GM18505 (cell line): Measurements from ENCODE around the gene VGLL1.
A peak's percentile ranks its signal among the peaks of the same experiment; 100 is the strongest.

Experiments
- ATAC-seq: cut with Tn5 transposase; IDR thresholded peaks from one replicate; pipeline ENCODE4 v1.9.1; 2021; ENCODE audit not compliant: unreplicated experiment
- POLR2A ChIP-seq: IDR thresholded peaks from 4 replicates; pipeline ENCODE4 v1.6.1; 2011; ENCODE audit warnings: borderline replicate concordance; ENCODE audit not compliant: insufficient read depth, insufficient read length; ENCODE audit errors: extremely low read depth

The VGLL1 gene

GRCh38 chrX:136582624-136583023, 50.6 kb downstream of the VGLL1 start:
- no peak for TF ChIP-seq POLR2A
- ATAC-seq: no peak

DNA sequence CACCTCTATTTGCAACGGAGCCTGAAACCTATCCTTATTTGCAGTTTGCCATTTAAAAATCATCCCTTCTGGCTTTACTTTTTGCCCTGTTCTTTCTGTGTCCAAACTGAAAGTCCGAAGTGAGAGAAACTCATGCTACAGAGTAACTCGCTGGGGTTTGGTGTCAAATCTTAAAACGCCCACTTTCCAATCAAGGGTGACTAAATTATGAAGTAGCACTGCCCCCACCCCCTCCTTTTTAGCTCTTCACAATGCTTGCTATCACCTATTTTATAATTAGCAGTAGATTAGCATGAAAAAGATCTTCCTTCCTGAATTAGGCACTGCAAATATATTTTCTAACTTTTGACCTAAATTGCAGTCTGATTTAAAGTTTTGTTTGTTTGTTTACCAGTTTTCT, 52.5 kb downstream of the VGLL1 start:
- no peak for ATAC-seq
- TF ChIP-seq POLR2A: no peak

DNA sequence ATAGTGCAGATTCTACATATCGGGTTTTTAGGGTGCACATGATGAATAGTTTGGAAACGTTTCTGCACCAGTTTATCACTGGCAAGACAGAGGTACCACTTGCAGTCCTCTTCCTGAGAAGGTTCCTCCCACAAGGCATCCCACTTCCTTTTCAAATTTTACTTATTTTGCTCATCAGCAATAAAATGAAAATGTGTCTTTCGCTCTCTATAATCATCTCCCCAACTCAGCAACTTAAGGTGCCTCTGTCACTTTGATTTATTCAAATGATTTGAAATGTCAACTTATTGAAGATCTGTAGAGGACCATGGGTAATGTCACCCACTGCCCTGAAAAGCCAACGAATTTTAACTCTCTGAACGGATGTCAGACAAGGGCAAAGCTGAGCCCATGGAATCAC, 53.2 kb downstream of the VGLL1 start:
- no peak for ATAC-seq
- no peak for TF ChIP-seq POLR2A

- no peak for TF ChIP-seq POLR2A
- ATAC-seq: no peak
Measured at GRCh38 chrX:136585960-136586359, 53.9 kb downstream of the VGLL1 start.

DNA sequence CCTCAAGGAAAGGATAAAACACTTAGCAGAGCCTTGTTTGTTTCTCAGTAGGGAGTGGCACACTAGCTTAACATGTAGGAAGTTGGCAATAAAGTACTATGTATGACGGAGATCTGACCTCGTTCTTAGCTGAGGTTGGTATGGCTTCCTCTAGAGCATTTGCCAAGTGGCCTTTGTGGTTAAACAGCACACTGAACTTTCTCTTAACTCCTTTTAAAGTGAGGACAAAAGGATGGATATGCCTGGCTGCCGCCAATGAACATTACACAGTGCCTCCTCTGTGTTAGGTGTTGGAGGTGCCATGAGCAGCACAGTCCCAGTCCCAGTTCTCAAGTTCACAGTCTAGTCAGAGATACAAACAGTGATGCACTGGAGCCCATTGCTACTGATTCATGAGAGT, 54.4 kb downstream of the VGLL1 start:
- TF ChIP-seq POLR2A: no peak
- no peak for ATAC-seq

DNA sequence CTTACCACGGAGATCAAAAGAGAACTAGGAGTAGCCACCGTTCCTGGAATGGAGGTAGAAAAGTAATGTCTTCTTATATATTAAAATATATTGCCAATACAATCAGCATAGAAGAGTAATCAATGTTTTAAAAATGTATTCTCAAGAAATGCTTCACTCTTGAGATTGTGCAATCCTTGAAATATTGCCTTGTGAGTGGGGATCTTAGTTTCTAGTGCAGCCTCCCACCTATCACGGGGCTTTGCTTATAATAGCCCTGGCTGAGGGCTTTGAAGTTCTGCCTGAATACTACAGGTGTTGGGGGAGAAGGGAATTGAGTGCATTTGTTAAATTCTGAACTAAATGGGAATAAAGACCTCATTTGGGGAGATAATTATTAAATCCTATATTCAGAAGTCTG, 55.5 kb downstream of the VGLL1 start:
- no peak for TF ChIP-seq POLR2A
- ATAC-seq: no peak

DNA sequence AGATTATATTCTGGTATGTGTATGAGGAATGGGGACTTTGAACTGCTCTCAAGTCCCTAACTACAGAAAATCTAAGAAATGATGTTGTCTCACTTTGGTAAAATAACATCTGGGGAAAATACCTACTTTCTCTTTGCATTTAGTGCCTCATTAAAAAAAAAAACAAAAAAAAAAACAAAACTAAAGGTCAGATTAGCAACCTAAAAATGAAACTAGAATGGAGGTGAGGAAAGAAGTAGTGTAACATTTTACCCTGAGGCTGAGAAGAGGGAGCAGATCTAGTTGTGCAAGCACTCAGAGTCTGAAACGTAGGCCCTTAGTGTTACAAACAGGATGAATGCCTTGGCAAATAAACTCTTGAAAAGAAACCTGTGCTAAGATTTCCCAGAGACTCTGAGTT, 56.0 kb downstream of the VGLL1 start:
- ATAC-seq: peak; percentile 63
- no peak for TF ChIP-seq POLR2A

DNA sequence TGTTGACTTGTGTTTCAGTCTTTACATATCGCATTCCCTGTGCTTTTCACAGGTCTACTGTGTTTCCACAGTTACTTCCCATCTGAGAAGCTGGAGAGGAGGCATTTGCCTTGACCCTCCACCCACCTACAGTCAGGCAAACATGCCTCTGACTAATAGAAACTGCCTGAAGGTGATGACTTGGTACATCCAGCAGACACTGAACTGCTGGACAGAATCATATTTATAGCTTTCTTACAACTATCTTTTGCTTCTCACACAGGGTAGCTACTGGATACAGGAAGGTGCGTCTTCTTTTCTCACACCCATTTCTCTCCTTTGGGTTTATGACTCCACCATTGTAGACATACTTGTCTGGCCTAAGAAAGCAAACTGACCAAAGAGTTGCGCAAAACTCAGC, 58.0 kb downstream of the VGLL1 start:
- ATAC-seq: no peak
- TF ChIP-seq POLR2A: no peak

DNA sequence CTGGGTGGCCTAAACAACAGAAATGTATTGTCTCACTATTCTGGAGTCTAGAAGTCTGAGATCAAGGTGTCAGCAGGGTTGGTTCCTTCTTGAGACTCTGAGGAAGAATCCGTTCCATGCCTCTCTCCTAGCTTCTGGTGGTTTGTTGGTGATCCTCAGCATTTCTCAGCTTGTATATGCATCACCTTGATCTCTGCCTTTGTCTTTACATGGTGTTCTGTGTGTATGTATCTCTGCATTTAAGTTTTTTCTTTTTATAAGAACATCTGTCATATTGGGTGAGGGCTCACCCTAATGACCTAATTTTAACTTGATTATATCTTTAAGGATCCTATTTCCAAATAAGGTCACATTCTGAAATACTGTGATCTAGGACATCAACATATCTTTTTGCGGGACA, 65.3 kb downstream of the VGLL1 start:
- no peak for ATAC-seq

GRCh38 chrX:136597954-136598353, 65.9 kb downstream of the VGLL1 start:
- no peak for ATAC-seq
- TF ChIP-seq POLR2A: no peak

More for the DNA sequence above, 65.3 kb downstream of the VGLL1 start:
- TF ChIP-seq POLR2A: no peak

DNA sequence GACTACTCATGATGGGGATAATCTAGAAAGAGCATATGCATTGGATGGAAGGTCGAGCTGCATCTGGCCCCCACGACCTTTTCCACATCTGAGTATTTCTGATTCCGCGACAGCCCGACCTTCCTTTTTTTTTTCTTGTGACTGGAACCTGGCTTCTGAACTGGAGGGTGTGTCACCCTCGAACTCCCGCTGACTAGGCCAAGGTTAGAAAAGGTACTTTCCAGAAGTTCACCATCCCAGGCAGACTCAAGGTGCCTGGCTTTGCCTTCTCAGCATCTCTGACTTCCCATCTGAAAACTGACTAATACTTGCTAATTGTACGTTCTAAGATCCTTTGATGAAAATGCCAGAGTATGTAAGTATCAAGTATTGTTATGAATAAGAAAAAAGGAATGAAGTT, 66.6 kb downstream of the VGLL1 start:
- no peak for TF ChIP-seq POLR2A
- no peak for ATAC-seq

DNA sequence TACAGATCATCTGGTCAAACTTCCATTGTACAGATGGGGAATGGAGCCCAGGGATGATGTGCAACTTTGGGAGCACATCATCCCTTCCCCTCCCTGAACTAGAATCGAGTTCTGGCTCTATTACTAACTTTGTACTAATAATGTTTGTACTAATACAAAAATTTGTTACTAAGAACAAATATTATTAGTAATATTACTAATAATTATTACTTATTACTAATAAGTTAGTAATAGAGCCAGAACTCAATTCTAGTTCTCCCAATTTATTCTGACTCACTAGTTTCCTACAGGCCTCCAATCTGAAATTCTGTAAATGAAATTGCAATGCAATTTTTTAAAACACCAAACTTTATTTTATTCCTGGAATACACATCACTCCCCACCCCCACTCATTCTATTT, 68.0 kb downstream of the VGLL1 start:
- no peak for TF ChIP-seq POLR2A
- ATAC-seq: no peak
